Pancreas (tissue), 10 donors: ENCODE data around the gene MPC1. TPM values are rescaled to one million over a fixed set of nuclear protein-coding genes. Genes with fewer than 3 reads are reported as not detected.
A peak's percentile ranks its signal among the peaks of the same experiment; 100 is the strongest.

Experiments
- ATAC-seq, 4 donors: fragments of 200-7000 bp; cut with Tn5 transposase; one replicate each; pipeline versions ENCODE4 v1.8.0 to v1.9.1; 2020; ENCODE audit warnings: mild to moderate bottlenecking in 4 of 4, moderate library complexity in 4 of 4
- DNase-seq, 6 donors: peaks; one replicate each; pipeline ENCODE4 v3.0.0-alpha.2; 2020
- FAIRE-seq: peaks from 2 replicates; lab custom pipeline; 2012; peaks lifted over from hg19 to GRCh38; lab: Jason Lieb, UNC
- H3K27ac ChIP-seq, 4 donors: fragments of 200-600 bp; sonication (generic); 1 replicate in 3 of 4; 2 replicates in 1 of 4; pipeline versions ENCODE4 v1.5.0 to v1.8.0; 2020
- H3K27me3 ChIP-seq, 4 donors: fragments of 200-600 bp; one replicate each; pipeline ENCODE4 v1.8.0; 2021
- H3K36me3 ChIP-seq, 3 donors: fragments of 200-600 bp; sonication (generic) in 1 of 3; one replicate each; pipeline versions ENCODE4 v1.5.0 to v1.8.0; 2020 to 2021
- H3K4me1 ChIP-seq, 3 donors: fragments of 200-600 bp; one replicate each; pipeline ENCODE4 v1.8.0; 2021
- H3K4me3 ChIP-seq, 4 donors: fragments of 200-600 bp; sonication (generic) in 2 of 4; one replicate each; pipeline versions ENCODE4 v1.5.0 to v1.8.0; 2020 to 2021
- H3K9me3 ChIP-seq, 4 donors: fragments of 200-600 bp; one replicate each; pipeline ENCODE4 v1.8.0; 2021
- WGBS, 2 donors: extraction: QIAGEN DNeasy Blood & Tissue Kit; methylation state at CpG; one replicate each; pipeline ENCODE4 v1.1.7; 2013; 5-methylcytosine and 5-hydroxymethylcytosine counted together
- intact Hi-C, 3 donors: fragments of 100-400 bp; cut with DNase I; formaldehyde crosslinking; loops; one replicate each; pipeline versions ENCODE4 v1.11.1 to v1.14.2; 2022
- polyA plus RNA-seq, 2 donors: library from polyadenylated mRNA; stranded (reverse); fragments of 200-250 nt; gene quantifications; one replicate each; pipeline ENCODE4 v1.2.3, GENCODE V29; 2013
- total RNA-seq, 6 donors: library from RNA; stranded (reverse); fragmentation: NEBNext Ultra II Directional in 4 of 6; extraction: Animal tissue kit (Norgen Biotek cat#: 25700) in 4 of 6; gene quantifications; one replicate each; pipeline versions ENCODE4 v1.2.1 to v1.2.4, GENCODE V29; 2021 to 2023
- TF ChIP-seq, protein P1 (sequence below), 4 donors: fragments of 200-600 bp; sonication (generic) in 3 of 4; IDR thresholded peaks; one replicate each; pipeline versions ENCODE4 v1.5.0 to v1.8.0; 2021; ENCODE audit warnings: antibody characterized with exemption in 4 of 4
- donor health status: healthy with polysubstance abuse.
- donor health status: DM: no; HTN: no; CAD: no; lungs with moderate emphysema.
- donor health status: DM: no; HTN: no; CAD: no.
- donor health status: control.
- donor health status: control.
- donor health status: Bipolar disorder and iron deficiency.
- donor health status: DM: yes; HTN: yes; CAD: no.
- donor health status: DM: no; HTN: no; CAD: no.
- donor health status: DM: no; HTN: no; CAD: no.
- donor health status: DM: yes; HTN: yes; CAD: no.

The MPC1 gene
- total and polyA plus RNA-seq, 8 donors = 17.0 to 56.3 (median 26.8) TPM

DNA sequence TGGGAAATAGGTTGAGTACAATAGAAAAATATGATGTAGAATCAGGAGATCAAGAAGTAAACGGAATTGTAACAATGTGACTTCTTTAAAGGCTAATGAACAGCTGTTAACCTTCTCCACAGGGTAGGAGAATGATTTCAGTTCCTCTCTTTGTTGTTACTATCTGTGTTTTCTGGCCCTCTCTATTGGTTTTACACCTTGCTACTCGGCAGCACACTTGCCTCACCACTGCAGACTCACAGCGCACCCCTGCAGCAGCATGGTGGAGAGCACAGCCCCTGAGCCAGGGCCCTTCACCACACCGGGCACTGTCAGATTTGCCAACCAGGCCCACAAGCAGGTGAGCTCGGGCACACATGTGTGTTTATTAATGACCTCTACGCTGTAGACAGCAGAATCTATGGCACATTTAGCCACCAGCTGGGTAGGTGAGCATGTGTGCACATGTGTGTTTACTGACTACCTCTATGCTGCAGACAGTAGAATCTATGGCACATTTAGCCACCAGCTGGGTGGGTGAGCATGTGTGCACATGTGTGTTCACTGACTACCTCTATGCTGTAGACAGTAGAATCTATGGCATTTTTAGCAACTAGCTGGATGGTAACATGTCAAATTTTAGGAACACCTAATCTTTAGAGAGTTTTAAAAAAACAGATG is 57.2 kb downstream of the MPC1 start:
- Histone ChIP-seq H3K4me1 (peaks cover 0 to under 1% (median under 1%) of the 10 kb centered on the region in 3 donors), H3K36me3 (peaks cover 0 to 34% (median 0%) of the 10 kb centered on the region in 3 donors), H3K27ac (no peak overlapping the region), H3K27me3 (no peaks in the 10 kb centered on the region), H3K9me3 (no peaks in the 10 kb centered on the region), H3K4me3 (no peak overlapping the region)
- intact Hi-C loops = no loop called here
- TF ChIP-seq, protein P1, sequence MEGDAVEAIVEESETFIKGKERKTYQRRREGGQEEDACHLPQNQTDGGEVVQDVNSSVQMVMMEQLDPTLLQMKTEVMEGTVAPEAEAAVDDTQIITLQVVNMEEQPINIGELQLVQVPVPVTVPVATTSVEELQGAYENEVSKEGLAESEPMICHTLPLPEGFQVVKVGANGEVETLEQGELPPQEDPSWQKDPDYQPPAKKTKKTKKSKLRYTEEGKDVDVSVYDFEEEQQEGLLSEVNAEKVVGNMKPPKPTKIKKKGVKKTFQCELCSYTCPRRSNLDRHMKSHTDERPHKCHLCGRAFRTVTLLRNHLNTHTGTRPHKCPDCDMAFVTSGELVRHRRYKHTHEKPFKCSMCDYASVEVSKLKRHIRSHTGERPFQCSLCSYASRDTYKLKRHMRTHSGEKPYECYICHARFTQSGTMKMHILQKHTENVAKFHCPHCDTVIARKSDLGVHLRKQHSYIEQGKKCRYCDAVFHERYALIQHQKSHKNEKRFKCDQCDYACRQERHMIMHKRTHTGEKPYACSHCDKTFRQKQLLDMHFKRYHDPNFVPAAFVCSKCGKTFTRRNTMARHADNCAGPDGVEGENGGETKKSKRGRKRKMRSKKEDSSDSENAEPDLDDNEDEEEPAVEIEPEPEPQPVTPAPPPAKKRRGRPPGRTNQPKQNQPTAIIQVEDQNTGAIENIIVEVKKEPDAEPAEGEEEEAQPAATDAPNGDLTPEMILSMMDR (IDR thresholded peaks at IDR 0.05) = no peak
- ATAC-seq (no peak), DNase-seq (no peak), FAIRE-seq (no peak)
- WGBS, 2 donors = 82 to 83% methylated on average over 6 of the region's 6 CpGs

DNA sequence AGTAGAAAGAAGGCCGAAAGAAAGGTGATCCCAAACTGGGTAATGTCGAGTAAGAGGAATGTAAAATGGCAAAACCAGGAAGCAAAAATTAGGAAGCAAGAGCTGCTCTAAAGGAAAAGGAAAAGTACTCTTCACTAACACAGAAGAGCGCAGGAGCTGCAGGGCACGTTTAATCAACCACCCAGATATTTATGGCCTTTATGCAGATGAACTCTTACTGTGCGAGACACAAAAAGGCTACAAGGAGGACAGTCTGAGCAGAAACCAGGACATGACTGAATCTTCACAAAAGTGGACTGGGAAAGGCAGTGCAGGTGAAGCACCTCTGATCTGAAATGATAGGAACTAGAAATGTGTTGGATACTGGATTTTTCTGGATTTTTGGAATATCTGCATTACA is 59.3 kb downstream of the MPC1 start:
- H3K27ac ChIP-seq = no peak overlapping the region
- DNase-seq = no peak
- 90 to 92% methylated on average over 5 of the region's 5 CpGs for whole genome bisulfite sequencing, 2 donors
- intact Hi-C loops = no loop called here
- FAIRE-seq = no peak
- no peaks in the 10 kb centered on the region for H3K4me1 ChIP-seq
- H3K9me3 ChIP-seq = no peaks in the 10 kb centered on the region
- peaks cover 0 to 28% (median 0%) of the 10 kb centered on the region in 3 donors for H3K36me3 ChIP-seq
- no peaks in the 10 kb centered on the region for H3K27me3 ChIP-seq
- no peak overlapping the region for H3K4me3 ChIP-seq
- no peak for ATAC-seq
- TF ChIP-seq, protein P1 (IDR thresholded peaks at IDR 0.05) = no peak

DNA sequence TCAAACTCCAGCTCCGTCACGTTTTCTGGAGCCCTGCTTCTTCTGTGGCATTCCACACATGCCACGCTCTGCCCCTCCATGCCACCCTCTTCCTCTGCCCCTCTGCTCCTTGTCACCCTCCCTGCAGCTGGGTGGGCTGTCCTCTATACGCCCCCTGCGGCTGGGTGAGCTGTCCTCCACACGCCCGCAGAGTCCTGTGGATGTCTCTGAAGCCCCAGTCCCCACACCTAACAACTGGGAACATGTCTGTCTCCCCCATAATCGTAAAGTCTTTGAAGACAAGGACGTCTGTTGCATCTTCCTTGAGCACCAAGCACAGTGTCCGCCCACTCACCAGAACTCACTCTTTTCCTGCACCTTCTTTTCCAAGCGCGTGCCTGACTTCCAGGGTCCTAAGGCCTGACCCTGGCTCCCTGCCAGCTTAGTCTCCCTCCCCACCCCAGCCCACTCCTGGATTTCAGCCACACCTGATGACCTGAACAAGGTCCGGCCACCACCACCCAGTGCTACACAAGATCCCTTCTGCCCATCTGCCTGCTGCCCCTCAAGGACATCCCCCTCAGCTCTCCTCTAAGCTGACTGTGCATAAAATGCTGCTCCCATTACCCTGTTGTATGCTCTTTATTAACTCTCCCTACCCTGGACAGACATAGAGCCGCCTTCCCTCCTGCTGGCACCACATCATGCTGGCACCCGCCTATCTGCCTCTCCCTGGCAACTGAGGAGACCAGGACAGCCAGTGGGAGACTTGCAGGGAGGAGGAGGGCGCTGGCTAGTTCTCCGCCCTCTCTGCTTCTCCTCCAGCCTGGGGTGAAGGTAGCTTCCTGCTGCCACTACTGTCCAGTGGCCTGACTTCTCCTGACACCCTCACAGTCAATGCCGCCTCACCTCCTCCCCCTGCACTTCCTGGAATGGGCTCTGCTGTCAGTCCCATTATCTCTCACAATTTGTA is 63.8 kb downstream of the MPC1 start:
- no peak for DNase-seq
- no peak for FAIRE-seq
- peak in 1 of 4 donors; percentile 19 for ATAC-seq

DNA sequence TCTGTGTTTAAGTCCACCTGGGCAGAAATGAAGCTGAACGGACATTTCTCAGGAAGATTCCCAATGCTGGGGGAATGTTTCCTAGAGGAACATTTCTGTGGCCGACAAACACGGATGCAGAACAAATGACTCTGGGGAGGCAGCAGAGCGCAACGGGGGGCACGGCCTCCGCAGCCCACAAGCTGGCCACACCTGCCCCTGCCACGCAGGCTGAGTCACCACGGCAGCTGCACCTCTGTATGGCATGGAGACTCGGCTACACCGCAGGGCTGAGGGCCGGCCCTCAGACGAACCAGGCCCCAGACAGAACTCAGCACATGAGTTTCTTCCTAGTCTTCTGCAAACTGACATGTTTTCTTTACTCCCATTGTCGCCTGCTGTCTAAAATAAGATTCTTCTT is 64.5 kb downstream of the MPC1 start:
- H3K36me3 ChIP-seq = peaks cover 0 to 4% (median 0%) of the 10 kb centered on the region in 3 donors
- H3K9me3 ChIP-seq = no peaks in the 10 kb centered on the region
- FAIRE-seq = no peak
- no peak overlapping the region for H3K4me3 ChIP-seq
- H3K4me1 ChIP-seq = no peaks in the 10 kb centered on the region
- no peaks in the 10 kb centered on the region for H3K27me3 ChIP-seq
- no peak overlapping the region for H3K27ac ChIP-seq
- TF ChIP-seq, protein P1 (IDR thresholded peaks at IDR 0.05) = no peak
- ATAC-seq = no peak
- intact Hi-C loops = loop anchor here in 1 of 3 donors (5.0 kb wide), 1 partner anchor 79 kb away; no protein-coding TSS in a partner anchor
- WGBS, 2 donors = 87 to 92% methylated on average over 14 of the region's 14 CpGs
- no peak for DNase-seq

More for the DNA sequence above, 63.8 kb downstream of the MPC1 start:
- H3K4me1 ChIP-seq = no peaks in the 10 kb centered on the region
- H3K4me3 ChIP-seq = no peak overlapping the region
- intact Hi-C loops = loop anchor here in 1 of 3 donors (5.0 kb wide), 1 partner anchor 78 kb away; no protein-coding TSS in a partner anchor
- TF ChIP-seq, protein P1 (IDR thresholded peaks at IDR 0.05) = no peak
- H3K27me3 ChIP-seq = no peaks in the 10 kb centered on the region
- H3K36me3 ChIP-seq = peaks cover 0 to 4% (median 0%) of the 10 kb centered on the region in 3 donors
- WGBS, 2 donors = 89 to 91% methylated on average over 18 of the region's 18 CpGs
- H3K9me3 ChIP-seq = no peaks in the 10 kb centered on the region
- no peak overlapping the region for H3K27ac ChIP-seq
